OCI-LY3 (cell line): Measurements from ENCODE around the gene TMEM30A.

Experiments
- H2AFZ ChIP-seq: fragments of 200-600, 300-600 bp; shearing (Covaris generic); 2 replicates; pipeline ENCODE4 v1.6.0; 2014; ENCODE audit warnings: antibody characterized with exemption, low read depth, low read length
- H3K27ac ChIP-seq: fragments of 200-600, 300-600 bp; sonication (generic); 2 replicates; pipeline ENCODE4 v1.5.1; 2014; ENCODE audit warnings: mild to moderate bottlenecking, low read length, moderate library complexity, mixed read lengths
- H3K27me3 ChIP-seq: fragments of 200-600, 300-600 bp; sonication (generic); 2 replicates; pipeline ENCODE4 v1.6.1; 2014; ENCODE audit warnings: low read depth, low read length, mixed read lengths
- H3K36me3 ChIP-seq: fragments of 200-600, 300-600 bp; sonication (generic); replicated peaks from 2 replicates; pipeline ENCODE3; 2014; ENCODE audit warnings: low read depth, low read length, mixed read lengths
- H3K4me1 ChIP-seq: fragments of 300-600, 200-600 bp; sonication (generic); 2 replicates; pipeline ENCODE4 v1.6.1; 2014; ENCODE audit warnings: low read length, mixed read lengths
- H3K4me2 ChIP-seq: fragments of 200-600, 300-600 bp; sonication (generic); 2 replicates; pipeline ENCODE4 v1.6.1; 2014; ENCODE audit warnings: low read length, mixed read lengths
- H3K4me3 ChIP-seq: fragments of 300-600, 200-600 bp; sonication (generic); 2 replicates; pipeline ENCODE4 v1.5.1; 2014; ENCODE audit warnings: antibody characterized with exemption, mild to moderate bottlenecking, low read length, moderate library complexity
- H3K79me2 ChIP-seq: fragments of 300-600, 200-600 bp; shearing (Covaris generic); 2 replicates; pipeline ENCODE4 v1.6.1; 2014; ENCODE audit warnings: mild to moderate bottlenecking, low read length, mixed read lengths
- H3K9ac ChIP-seq: fragments of 300-600, 200-600 bp; shearing (Covaris generic); 2 replicates; pipeline ENCODE4 v1.6.0; 2014; ENCODE audit warnings: mild to moderate bottlenecking, low read length, moderate library complexity
- H3K9me3 ChIP-seq: fragments of 200-600, 300-600 bp; shearing (Covaris generic); 2 replicates; pipeline ENCODE4 v1.6.1; 2014; ENCODE audit warnings: low read length, mixed read lengths; ENCODE audit not compliant: insufficient read depth
- H4K20me1 ChIP-seq: fragments of 200-600, 300-600 bp; sonication (generic); 2 replicates; pipeline ENCODE4 v1.6.1; 2016; ENCODE audit warnings: low read length, mixed read lengths; ENCODE audit not compliant: insufficient read depth
- CTCF ChIP-seq: fragments of 200-600, 300-600 bp; sonication (generic); IDR thresholded peaks from 2 replicates; pipeline ENCODE4 v1.5.1; 2014; ENCODE audit warnings: antibody characterized with exemption, low read length, low read depth
- EZH2phosphoT487 ChIP-seq: fragments of 200-600 bp; shearing (Covaris generic); IDR thresholded peaks from 2 replicates; pipeline ENCODE4 v1.6.1; 2018; ENCODE audit warnings: antibody characterized with exemption, mixed run types, low read depth

Gene TMEM30A

GRCh38 chr6:75315978-75316377 lies 31.4 kb upstream of the TMEM30A start:
- Histone ChIP-seq H3K36me3 (no peaks in the 10 kb centered on the region), H3K4me1 (peaks cover 10% of the 10 kb centered on the region; the same call in 1 of the 2 replicates), H3K27me3 (no peaks in the 10 kb centered on the region), H3K79me2 (no peaks in the 10 kb centered on the region), H4K20me1 (no peaks in the 10 kb centered on the region), H3K27ac (no peak overlapping the region), H3K9me3 (no peaks in the 10 kb centered on the region), H3K9ac (no peak overlapping the region), H2AFZ (no peak overlapping the region), H3K4me2 (no peak overlapping the region), H3K4me3 (no peak overlapping the region)
- TF ChIP-seq CTCF (no peak), EZH2phosphoT487 (no peak)

- no peak for TF ChIP-seq CTCF
- no peak for TF ChIP-seq EZH2phosphoT487
- no peaks in the 10 kb centered on the region for H3K9me3 ChIP-seq
- no peak overlapping the region for H3K9ac ChIP-seq
- no peaks in the 10 kb centered on the region for H3K79me2 ChIP-seq
- no peak overlapping the region for H3K27ac ChIP-seq
- no peaks in the 10 kb centered on the region for H4K20me1 ChIP-seq
- no peak overlapping the region for H2AFZ ChIP-seq
- H3K27me3 ChIP-seq, result no peaks in the 10 kb centered on the region
- H3K4me2 ChIP-seq, result no peak overlapping the region
- H3K4me1 ChIP-seq, result 0 out of 2 replicates have a peak, but pooled peaks cover under 1% of the 10 kb centered on the region
- H3K36me3 ChIP-seq, result no peaks in the 10 kb centered on the region
- H3K4me3 ChIP-seq, result no peak overlapping the region
Measured at GRCh38 chr6:75308250-75308988, 23.8 kb upstream of the TMEM30A start.

GRCh38 chr6:75307364-75308004 lies 22.9 kb upstream of the TMEM30A start:
- H3K4me2 ChIP-seq, result no peak overlapping the region
- H3K4me3 ChIP-seq, result no peak overlapping the region
- no peaks in the 10 kb centered on the region for H3K4me1 ChIP-seq
- H3K79me2 ChIP-seq, result no peaks in the 10 kb centered on the region
- H2AFZ ChIP-seq, result no peak overlapping the region
- H3K9me3 ChIP-seq, result no peaks in the 10 kb centered on the region
- no peak overlapping the region for H3K9ac ChIP-seq
- H4K20me1 ChIP-seq, result no peaks in the 10 kb centered on the region
- no peaks in the 10 kb centered on the region for H3K36me3 ChIP-seq
- no peak overlapping the region for H3K27ac ChIP-seq
- TF ChIP-seq CTCF (no peak), EZH2phosphoT487 (no peak)
- H3K27me3 ChIP-seq, result no peaks in the 10 kb centered on the region

- no peak overlapping the region for H3K4me3 ChIP-seq
- H3K36me3 ChIP-seq, result no peaks in the 10 kb centered on the region
- no peak overlapping the region for H2AFZ ChIP-seq
- no peaks in the 10 kb centered on the region for H3K79me2 ChIP-seq
- no peaks in the 10 kb centered on the region for H3K27me3 ChIP-seq
- no peaks in the 10 kb centered on the region for H3K4me1 ChIP-seq
- H3K9me3 ChIP-seq, result no peaks in the 10 kb centered on the region
- no peaks in the 10 kb centered on the region for H4K20me1 ChIP-seq
- H3K27ac ChIP-seq, result no peak overlapping the region
- no peak overlapping the region for H3K9ac ChIP-seq
- H3K4me2 ChIP-seq, result no peak overlapping the region
- TF ChIP-seq CTCF, result no peak
- no peak for TF ChIP-seq EZH2phosphoT487
Measured at GRCh38 chr6:75306064-75306463, 21.5 kb upstream of the TMEM30A start.
